ELR (cell line): Measurements from ENCODE around the gene C12orf76.
"Not testable (repeated sequence)": the region's sequence is repeated elsewhere in the genome, so short reads cannot be mapped to it uniquely, and the experiment has no call there.

ENCODE experiments used
- DNase-seq: peaks from one replicate; pipeline ENCODE4 v3.0.0-alpha.2; 2015; ENCODE audit warnings: low read depth

The C12orf76 gene

DNA sequence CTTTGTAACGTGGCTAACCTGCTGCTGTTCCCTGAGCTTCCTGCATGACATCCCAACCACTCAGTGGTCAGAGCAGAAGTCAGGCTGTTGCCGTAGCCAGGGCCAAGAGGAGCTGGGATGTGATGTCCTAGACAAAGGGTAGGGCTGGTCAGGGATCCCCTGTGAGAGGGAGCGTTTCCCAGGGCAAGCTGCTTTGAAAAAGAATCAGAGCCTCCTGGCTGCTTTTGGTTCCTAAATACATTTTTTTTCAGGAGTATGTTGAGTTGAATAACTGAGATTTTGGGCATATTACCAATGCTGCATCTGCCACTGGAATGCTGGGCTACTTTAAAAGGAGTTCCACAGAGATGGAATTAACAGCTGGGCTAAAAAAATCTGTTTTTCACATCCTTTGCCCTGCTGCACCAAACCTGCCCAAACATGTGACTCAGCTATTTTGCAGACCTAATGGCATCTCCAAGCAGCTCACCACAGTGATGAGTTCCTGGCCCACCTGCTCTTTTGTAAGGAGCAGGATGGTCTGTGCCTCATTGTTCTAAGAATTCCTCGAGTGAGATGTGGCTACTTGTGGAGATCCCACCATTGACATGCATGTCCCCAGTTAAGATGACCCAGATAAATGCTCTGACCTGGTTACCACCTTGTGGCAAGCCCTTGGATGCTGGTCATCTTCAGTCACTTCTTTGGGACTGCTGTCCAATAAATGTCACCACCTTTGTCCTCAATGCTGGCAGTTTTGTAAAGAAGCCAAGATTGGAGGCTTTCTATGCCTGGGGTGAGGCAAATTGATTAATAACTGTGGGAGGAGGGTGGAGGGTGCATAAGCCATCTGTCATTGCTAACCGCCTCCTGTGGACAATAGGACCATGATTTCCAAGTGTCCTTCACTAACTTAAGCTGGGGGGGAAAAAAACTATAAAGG lies 25.0 kb downstream of the C12orf76 start:
- peak; percentile 51 for DNase-seq

DNA sequence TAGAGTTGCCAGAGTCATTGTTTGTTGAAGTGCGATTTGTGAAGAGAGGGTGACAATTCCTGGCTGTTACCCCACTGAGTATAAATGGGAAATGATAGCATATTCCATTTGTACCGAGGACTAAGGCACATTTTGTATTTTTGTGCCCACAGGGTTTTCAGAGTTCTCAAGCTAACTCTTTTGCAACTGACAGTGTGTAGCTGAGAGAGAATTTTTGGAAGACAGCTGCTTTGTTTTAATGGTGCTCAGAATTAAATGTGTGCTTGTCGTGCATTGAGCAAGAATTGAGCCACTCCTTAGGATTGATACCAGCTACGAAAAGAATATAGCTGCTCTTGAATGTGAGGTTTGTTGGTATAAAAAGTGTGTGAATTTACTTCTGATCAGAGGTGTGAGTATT lies 27.4 kb downstream of the C12orf76 start:
- DNase-seq: no peak

DNA sequence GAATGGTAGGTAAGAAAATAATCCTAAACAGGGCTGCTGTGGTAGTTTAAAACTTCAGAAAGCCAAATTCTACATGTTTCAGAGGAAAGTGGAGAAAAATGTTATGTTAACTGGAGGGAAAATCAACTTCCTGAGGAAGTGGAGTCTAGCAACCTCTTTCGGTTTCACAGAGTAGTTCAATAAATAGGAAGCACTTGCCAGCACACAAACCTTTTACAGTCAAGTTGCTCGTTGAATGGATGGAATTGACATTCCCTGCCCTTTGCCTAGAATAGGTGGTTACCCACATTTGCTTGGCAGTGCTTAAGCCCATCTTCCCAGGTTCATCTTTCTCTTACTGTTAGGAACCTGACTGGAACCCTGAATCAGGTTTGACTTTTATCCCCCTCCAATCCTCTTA lies 33.2 kb downstream of the C12orf76 start:
- no peak for DNase-seq

DNA sequence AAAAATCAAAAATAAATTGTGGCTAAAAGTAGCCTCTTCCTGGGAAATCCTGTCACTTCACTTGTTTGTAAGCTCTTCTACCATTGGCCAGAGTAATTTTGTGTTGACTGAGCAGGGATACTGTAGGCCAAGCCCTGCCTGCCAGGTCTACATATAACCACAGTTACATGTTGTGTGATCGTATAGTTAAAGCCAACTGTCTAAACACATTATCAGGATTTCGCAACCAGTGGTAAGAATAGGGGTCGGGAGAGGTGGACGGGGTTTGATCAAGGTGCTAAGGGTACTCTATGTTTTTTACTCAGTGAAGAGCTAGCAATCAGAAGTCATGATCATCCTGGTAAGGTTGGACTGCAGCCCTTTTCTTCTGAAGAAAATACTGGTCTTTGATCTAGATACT lies 35.7 kb downstream of the C12orf76 start:
- DNase-seq: no peak

DNA sequence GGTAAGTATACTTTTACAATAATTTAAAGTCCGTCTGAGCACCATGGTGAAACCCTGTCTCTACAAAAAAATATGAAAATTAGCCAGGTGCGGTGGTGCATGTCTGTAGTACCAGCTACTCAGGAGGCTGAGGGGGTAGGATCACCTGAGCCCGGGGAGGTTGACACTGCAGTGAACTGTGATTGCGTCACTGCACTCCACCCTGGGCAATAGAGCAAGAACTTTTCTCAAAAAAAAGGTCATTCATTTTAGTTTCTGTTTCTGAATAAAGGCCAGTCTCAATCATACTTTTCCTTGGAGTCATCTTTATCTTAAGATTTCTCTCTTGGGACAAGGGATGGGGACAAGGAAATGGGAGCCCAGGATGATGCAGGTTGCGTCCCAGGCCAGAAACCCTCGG lies 36.2 kb downstream of the C12orf76 start:
- DNase-seq: no peak

DNA sequence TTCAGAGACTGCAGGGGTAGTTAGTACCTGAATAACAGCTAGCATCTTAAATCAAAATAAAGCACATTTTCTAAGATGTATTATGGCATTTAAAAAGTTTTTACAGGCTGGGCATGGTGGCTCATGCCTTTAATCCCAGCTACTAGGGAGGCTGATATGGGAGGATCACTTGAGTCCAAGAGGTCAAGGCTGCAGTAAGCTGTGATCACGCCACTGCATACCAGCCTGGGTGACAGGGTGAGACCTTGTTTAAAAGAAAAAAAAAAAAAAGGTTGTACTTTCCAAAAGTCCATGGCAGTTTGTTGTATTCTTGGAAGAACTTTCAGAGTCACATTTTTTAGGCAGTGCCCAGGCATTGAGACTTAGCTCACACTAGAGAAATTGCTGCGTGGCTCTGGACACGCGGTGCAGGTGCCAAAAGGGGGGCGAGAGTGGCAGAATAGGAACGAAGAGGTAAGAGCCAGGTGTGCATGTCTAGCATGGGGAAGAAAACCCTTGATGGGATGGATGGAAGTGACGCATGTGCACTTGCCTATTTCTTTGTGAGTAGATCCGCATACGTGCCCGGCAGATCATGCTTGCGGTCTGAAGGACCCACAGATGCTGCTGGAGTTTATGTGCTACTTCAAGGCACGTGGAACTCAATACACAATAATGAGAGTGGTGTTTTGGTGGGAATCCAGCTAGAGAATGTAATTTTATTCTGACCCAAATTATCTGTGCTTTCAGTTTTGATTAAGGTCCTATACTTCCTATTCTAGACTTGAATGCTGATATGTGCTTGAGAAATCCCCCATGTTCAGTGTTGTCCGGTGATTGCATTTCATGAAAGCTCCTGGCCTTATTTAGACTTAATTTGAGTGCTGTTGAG lies 37.2 kb downstream of the C12orf76 start:
- DNase-seq: no peak

DNA sequence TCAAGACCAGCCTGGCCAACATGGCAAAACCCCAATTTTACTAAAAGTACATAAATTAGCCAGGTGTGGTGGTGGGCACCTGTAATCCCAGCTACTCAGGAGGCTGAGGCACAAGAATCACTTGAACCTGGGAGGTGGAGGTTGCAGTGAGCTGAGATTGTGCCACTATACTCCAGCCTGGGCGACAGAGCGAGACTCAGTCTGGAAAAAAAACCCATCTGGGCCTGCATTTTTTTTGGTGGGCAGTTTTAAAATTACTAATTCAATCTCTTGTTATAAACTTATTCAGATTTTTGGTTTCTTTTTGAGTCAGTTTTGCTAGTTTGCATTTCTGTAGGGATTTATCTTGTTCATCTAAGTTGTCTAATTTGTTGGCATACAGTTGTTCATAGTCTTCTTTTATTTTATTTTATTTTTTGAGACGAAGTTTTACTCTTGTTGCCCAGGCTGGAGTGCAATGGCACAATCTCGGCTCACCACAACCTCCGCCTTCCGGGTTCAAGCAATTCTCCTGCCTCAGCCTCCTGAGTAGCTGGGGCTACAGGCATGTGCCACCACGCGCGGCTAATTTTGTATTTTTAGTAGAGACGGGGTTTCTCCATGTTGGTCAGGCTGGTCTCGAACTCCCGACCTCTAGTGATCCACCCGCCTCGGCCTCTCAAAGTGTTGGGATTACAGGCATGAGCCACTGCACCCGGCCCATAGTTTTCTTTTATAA lies 39.5 kb downstream of the C12orf76 start:
- DNase-seq: not testable (repeated sequence)

DNA sequence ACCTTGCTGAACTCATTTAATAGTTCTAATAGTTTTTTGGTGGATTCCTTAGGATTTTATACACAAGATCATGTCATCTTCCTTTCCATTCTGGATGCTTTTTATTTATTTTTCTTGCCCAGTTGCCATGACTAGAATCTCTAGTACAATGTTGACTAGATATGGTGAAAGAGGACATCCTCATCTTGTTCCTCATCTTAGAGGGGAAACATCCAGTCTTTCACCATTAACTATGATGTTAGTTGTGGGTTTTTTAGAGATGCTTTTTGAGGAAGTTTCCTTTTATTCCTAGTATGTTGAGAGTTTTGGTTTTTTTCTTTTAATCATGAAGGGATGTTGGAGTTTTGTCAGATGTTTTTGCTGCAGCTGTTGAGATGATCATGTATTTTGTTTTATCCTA lies 40.4 kb downstream of the C12orf76 start:
- no peak for DNase-seq

DNA sequence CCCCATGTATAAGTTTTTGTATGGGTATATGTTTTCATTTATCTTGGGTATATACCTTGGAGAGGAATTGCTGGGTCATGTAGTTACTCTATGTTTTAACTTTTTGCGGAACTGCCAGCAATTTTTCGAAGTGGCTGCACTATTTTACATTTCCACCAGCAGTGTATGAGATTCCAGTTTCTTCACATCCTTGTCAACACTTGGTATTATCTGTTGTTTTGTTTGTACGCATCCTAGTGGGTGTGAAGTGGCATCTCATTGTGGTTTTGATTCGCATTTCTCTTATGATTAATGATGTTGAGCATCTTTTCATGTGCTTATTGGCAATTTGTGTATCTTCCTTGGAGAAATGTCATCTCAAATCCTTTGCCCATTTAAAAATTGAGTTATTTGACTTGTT lies 42.2 kb downstream of the C12orf76 start:
- no peak for DNase-seq

DNA sequence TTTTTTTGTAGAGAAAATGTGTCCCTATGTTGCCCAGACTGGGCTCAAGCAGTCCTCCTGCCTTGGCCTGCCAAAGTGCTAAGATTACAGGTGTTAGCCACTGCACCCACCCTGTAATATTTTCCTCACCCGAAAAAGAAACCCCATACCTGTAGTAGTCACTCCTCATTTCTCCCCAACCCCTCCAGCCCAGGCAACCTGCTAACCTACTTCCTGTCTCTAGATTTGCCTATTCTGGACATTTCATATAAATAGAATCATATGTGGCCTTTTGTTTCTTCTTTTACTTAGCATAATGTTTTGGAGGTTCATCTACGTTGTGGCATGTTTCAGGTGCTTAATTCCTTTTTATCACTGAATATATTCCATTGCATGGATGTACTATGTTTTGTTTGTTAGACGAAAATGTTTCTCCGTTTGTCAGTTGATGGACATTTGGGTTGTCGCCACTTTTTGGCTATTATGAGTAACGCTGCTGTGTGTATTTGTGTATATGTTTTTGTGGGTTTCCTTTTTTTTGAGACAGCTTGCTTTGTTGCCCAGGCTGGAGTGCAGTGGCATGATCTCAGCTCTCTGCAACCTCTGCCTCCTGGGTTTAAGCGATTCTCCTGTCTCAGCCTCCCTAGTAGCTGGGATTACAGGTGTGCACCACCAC lies 42.9 kb downstream of the C12orf76 start:
- no peak for DNase-seq

DNA sequence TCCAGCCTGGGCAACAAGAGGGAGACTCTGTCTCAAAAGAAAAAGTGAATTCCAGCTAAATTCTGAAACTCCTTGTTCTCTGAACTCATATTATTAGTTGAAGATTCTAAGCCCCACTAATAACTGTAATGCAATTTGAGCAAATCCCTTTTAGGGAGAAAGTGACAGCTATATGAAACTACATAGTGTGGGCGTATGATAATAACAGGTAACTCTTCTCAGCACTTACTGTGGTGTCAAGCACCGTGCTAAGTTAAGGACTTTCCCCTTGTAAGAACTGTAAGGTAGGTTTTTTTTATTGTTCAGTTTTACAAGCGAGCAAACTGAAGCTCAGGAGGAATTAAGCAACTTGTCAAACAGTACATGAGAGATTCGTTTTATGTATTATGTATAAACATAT lies 43.7 kb downstream of the C12orf76 start:
- DNase-seq: no peak

DNA sequence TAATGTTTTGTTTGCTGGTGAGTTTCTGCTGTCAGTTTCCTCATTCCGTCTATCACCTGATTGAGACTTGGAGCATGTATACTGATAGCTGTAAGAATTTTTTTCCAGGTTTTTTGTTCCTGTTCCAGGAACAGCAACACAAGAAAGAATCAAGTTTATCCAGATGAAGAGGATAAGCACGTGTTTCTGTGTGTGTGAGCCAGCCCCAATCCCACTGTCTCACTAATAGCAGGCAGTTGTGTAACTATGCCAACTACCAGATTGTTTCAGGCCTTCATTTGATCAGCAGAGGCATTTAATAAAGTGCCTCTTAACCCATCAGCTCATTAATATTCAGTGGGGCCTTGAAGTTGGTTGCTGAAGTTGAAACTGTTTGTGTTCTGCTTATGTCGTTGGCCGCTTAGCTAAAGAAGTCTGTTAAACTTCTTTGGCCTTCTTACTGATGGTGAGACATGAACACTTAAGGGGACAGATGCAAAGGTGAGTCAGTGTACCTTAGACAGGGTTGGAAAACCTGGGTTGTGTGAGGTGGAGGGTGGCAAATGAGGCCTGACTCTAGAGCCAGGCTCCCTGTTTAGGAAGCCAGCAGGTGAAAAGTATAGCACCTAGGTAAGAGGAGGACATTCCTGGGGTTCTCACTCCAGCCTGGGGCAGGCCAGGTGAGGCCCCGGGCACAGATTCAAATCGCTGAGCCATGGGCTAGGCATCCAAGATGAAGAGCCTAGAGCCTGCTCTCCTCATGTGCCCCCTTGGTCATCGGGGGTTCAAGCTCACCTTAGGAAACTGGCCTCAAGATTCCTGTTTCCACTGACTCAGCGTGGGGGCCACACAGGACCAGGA lies 45.4 kb downstream of the C12orf76 start:
- DNase-seq: no peak

DNA sequence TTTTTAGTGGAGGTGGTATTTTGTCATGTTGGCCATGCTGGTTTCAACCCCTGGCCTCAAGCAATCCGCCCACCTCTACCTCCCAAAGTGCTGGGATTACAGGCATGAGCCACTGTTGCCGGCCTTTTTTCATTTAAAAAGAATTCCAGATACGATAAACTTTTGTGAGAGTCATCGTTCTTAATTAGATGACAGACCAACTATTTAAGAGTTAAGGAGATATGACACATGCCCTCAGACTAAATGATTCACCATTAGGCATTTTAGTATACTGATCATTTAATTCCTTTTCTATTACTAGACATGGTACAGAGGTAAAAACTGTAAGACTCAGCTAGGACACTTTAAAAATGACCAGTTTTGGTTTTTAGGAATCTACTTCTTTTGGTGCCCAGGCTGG lies 46.7 kb downstream of the C12orf76 start:
- peak; percentile 98 for DNase-seq

DNA sequence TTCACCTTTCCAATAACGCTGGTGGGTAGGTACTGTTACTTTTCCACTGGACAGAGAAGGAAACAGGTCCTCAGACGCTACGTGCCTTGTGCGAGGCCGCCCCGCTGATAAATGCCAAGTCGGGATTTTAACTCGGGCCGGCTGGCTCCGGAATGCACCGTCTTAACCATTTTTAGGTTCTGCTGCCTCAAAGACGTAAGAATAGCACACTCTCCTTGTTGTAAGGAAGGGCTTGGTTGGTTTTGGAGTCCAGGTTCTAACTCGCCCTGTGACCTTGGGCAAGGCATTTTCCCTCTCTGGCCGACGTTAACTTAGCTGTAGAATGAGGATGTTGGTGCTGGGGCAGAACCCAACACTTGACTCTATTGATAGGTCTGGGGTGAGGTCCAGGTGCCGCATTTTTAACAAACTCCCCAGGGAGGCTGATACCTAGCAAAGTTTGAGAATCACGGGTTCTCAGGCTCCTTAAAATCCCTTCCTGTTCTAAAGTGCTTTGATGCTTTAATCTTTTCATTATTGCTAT lies 48.3 kb downstream of the C12orf76 start:
- DNase-seq: peak; percentile 61

DNA sequence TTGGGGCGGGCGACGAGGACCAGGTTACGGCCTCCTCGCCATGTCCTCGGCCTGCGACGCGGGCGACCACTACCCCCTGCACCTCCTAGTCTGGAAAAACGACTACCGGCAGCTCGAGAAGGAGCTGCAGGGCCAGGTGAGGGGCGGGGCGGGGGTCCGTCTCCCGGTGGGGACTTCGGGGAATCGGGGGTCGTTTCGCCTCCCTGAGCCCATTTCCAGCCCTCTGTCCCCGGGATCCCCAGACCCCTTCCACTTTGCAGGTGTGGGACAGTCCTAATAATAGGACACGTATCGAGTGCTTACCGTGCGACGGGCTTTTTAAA lies 48.7 kb downstream of the C12orf76 start:
- DNase-seq: no peak

DNA sequence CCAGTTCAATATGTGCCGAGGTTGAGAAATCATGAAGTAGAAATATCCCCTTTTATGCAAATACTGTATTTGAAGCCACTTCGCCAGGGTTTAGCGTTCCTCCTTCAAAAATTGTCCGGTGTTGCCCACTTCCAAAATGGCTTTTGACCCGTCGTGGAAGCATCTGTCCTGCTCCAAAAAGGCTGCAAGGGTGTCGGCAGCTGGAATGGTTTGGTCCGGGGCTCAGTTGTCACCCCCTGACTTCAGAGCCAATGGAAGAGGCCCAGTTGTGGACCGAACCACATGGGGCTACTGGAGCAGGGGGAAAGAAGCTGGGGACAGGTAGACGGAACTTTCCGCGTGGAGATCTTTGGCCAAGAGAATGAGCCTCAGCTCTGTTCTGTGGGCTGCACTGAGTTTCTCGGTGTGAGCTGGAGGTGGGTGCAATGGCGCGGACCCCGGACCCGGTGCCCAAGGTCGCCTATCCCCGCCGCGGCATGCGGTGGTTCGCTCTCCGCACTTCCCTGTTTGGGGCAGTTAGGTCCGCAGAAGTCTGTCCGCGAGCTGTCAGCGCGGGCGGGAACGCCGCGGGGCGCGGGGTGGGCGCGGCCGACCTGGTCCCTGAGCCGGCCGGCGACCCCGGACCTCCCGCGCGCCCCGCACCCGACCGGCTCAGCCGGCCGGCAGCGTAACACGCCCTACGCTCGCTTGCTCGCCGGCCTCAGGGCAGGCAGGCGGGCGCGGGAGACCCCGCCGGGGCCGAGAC lies 49.2 kb downstream of the C12orf76 start, which contains the start of gene ANKRD13A:
ANKRD13A (plus strand) TSS at position 527 of the 745 bp plus-strand sequence. CDS start 259 bp downstream, outside the sequence.
- peak; percentile 96 for DNase-seq

DNA sequence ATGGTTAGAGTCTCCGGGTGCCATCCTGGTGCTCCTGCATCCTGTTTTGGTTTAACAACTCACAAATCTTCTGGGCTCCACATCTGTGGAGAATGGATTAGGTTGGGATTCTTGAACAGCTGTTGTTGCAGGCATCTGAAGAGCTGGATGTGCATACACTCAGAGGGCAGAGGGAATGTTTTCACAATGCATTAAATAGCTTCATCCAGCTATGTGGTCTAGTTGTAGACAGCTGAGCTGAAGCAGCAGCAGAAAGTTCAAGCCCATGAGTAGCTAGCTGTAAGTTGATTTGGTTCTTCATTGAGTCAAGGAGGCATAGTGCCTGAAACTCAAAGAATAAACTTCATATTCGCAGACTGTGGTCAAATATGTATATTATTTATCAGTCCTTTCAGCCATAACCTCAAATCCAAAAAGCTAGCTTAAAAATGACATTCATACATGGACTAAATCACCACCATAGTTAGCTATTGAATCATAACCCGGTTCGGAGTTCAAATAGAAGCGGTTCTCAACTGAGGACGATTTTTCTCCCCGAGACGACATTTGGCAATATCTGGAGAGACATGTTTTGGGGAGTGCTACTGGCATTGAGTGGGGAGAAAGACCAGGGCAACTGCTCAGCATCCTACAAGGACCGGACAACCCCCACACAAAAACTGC lies 50.0 kb downstream of the C12orf76 start:
- DNase-seq: peak; percentile 18

DNA sequence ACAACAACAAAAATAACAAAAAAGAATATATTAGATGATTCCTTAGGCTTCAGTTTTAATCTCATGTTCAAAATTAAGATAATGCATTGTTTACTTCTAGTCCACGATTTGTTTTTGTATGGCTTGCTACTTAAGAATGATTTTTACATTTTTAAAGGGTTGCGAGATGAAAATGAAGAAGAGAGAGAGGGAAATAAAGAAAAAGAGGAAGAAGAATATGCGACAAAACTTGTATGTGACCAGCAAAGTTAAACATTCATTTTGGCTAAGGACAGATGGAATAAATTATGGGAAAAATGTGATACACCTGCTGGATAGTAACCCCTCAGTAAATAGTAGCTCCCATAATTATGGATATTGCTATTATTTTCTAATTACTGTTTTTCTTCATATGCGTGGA lies 50.9 kb downstream of the C12orf76 start:
- no peak for DNase-seq

DNA sequence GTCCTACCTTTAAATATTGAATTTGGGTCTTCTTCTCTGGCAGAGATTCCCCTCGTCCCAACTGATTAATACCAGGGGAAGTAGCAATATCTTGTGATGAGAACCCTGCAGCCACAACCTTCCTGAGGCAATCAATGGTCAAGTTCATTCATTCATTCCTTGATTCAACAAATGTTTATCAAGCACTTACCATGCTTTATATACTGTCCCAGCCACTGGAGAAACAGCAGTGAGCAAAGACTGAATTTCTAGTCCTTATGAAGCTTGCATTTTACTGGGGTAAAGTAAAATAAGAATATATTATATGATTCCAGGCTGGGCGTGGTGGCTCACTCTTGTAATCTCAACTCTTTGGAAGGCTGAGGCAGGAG lies 51.9 kb downstream of the C12orf76 start:
- DNase-seq: no peak
